HG03039 (cell line): ENCODE measurements around the gene TRAM2.

Source experiments
- ATAC-seq: cut with Tn5 transposase; IDR thresholded peaks from one replicate; pipeline ENCODE4 v1.9.1; 2021; ENCODE audit warnings: mild to moderate bottlenecking, moderate library complexity; ENCODE audit not compliant: unreplicated experiment

TRAM2 gene

DNA sequence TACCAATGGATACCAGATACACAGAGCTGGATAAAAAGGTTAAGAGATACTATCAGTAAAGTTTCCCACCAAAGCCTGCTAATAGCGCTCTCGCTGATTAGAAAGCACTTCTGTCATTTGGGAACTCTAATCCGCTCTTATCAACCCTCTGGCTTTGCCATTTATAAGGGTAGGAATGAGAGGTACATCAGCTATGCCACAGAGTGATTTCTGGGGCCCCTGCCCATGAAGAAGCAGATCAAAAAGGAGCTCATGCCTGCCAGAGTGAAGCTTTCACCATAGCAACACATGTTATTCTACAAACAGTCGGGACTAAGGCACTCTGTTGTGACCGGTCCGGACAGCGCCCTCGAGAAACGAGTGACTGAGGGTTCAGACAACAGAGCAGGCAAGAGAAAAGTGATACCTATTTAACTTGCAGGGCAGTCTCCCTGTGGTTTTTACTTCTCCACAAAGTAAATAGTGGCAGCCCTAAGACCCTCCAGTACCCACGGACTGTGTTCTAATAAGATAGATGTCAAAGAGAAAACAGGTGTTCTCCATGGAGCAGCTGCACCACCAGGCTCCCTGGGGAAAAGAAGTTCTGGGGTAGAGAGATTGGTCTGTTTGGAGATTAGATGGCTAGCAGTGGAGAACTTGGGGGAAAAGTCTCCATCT, 5.6 kb downstream of the TRAM2 start:
- ATAC-seq, result no peak

- ATAC-seq, result no peak
These were observed 6.6 kb downstream of the TRAM2 start for GRCh38 chr6:52570291-52570700.

- ATAC-seq, result no peak
These were observed 8.5 kb downstream of the TRAM2 start for GRCh38 chr6:52568320-52568719.

GRCh38 chr6:52566853-52567279, 10.0 kb downstream of the TRAM2 start:
- no peak for ATAC-seq

GRCh38 chr6:52566201-52566600, 10.7 kb downstream of the TRAM2 start:
- peak; percentile 55 for ATAC-seq

- no peak for ATAC-seq
These were observed 12.0 kb downstream of the TRAM2 start for GRCh38 chr6:52564856-52565255.

DNA sequence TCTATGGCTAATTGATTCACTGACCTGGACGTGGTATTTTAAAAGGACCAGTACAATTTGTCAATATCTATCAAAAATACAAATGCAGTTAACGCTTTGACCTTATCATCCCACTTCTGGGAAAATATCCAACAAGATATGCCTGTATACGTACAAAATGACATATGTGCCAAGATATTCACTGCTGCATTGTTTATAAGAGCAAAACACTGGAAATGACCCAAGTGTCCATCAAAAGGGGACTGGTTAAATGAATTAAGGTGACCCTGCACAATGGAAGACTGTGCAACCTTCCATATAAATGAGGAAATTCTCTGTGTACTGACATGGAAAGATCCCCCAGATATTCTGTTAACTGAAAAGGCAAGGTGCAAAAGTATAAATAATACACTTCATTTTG, 13.9 kb downstream of the TRAM2 start:
- ATAC-seq, result no peak

DNA sequence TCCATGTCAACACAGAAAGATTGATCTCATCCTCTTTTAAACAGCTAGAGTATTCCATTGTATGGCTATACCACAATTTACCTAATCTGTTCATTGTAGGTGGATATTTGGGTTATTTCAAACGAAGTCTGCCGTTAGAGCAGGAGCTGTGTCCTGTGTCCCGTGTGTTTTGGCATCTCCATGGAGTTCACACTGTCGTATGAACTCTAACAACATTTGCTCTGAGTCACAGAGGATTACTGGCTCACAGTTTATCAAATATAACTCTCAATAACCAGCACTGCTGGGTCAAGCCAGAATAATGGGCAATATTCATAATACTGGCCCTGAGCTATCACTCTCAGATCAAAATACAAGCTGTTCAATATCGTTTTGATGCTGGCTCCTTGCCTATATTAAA, 16.4 kb downstream of the TRAM2 start:
- no peak for ATAC-seq

DNA sequence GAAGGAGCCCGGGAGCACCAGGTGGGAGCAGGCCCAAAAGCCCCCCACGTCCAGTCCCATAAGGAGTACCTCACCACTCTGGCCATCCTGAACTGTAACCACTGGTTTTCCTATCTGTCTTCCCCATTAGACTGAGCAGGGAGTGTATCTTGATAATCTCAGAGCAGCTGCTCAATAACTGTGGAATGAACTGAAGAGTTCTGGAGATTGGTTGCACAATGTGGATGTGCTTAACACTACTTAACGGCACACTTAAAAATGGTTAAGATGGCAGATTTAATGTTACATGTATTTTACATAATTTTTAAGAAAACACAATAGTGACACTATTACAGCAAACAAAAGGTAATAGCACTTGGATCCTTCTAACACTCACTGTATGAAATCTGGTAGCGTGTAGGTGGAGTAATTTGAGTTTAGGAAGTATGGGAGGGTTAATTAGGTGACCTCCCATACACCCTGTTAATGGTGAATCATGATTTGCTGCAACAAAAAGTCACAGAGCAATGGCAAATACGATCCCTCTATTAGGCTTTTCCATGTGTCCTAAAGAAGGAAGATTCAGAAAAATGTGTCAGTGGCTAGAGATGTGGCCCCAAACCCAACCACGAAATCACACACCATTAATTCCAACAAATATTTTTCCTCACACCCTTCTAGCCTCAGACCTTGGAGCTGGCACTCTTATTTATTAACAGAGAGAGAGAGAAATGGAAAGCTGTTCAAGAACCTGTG, 18.4 kb downstream of the TRAM2 start:
- ATAC-seq, result no peak

DNA sequence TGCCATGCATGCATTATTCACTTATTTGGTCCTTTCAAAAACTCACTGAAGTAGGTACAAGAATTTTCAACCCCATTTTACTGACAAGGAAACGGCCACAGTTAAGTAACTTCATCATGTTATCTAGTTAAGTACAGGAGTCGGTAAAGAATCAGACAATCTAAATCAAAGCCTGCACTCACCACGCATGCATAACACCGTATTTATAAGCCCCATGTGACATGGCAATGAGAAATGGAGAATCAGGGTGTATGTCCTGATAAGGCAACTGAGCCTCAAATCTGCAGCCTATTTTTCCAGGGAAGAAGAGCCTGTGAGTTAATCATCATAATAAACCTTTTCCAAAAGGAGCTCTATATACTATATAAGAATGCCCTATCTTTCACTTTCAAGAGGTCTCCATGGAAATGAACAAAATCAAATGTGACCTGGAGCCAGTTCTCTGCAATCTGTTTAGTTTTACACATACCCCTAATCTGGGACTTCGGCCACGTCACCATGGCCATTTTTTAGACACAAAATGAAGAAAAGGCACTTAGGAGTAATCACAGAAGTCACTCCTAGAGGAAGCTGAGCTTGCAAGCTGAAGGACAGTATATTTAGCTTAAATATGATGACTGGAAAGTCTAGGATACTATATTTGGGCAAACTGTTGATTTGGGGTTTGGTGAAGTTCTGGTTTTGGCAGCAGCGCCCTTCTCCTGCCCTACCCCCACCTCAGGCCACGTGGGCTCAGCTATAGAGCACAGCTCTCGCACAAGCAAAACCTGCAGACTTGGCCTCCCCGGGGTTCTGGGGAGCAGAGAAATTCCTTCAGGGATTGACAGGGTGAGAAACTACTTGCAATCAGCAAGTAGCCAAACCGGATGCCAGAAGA, 19.2 kb downstream of the TRAM2 start:
- no peak for ATAC-seq

DNA sequence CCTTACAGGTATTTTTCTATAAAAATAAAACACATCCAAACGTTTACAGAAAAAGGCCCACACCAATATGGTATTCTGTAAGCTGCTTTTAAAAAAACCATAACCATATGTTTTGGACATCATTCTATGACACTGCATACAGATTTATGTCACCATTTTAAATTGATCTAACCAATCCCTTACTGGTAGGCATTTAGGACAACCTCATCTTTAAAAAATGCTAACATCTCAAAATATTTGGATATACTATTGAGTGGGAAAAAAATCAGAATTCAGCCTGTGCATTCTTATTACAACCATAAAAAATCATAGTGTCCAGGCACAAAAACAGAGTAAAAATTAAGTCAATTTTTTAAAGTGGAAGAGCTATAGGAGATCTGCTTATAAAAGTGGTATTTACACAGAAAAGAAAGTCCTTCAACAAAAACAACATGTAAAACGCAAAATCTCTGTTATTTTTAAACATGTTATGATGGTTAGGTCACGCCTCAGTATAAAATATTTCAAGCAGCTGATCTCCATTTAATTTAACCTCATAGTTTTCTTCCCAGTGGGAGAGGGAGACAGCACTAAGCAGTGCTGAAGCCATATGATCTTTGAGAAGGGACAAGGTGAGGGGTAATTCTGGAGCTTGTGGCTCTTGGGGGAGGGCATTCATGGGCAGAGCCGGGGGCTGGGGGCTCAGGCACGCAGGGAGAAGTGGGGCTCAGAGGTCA, 21.2 kb downstream of the TRAM2 start:
- no peak for ATAC-seq

GRCh38 chr6:52554684-52555280, 22.1 kb downstream of the TRAM2 start:
- no peak for ATAC-seq

DNA sequence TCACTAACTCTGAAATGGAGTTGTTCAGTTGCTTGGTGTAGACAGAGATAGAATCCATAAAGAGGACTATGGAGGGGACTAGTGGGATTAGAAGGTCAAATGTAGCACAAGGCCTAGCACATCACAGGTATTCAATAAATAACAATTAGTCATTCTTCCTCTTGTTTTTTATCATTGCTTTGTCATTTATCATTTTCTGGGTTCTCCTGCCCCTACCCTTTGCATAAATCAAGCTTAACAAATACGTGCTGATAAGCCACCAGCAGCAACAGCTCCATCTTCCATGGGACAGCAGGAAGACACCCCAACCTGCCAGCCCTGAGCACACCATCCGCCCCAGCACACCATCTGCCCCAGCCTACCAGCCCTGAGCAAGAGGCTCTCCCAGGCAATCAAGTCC, 23.1 kb downstream of the TRAM2 start:
- ATAC-seq, result no peak

DNA sequence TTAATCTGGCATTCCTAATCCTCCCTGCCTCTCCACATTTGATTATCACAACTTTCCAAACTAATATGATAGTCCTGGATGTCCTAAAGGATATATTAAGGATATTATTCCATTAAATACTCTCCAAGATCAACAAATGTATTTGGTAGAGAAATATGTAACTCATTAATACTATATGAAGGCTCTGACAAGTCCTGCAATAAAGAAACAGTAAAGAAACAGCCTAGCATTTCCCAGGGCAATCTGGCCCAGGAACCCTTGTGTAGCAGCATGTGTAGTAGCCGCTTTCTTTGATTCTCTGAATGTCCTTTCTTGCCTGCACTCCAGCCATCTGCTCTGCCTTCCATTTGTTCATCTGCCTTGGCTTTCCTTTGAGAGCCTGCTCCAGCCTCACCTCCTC, 23.7 kb downstream of the TRAM2 start:
- ATAC-seq, result no peak

- peak; percentile 90 for ATAC-seq
These were observed 24.6 kb downstream of the TRAM2 start for GRCh38 chr6:52552278-52552643.

DNA sequence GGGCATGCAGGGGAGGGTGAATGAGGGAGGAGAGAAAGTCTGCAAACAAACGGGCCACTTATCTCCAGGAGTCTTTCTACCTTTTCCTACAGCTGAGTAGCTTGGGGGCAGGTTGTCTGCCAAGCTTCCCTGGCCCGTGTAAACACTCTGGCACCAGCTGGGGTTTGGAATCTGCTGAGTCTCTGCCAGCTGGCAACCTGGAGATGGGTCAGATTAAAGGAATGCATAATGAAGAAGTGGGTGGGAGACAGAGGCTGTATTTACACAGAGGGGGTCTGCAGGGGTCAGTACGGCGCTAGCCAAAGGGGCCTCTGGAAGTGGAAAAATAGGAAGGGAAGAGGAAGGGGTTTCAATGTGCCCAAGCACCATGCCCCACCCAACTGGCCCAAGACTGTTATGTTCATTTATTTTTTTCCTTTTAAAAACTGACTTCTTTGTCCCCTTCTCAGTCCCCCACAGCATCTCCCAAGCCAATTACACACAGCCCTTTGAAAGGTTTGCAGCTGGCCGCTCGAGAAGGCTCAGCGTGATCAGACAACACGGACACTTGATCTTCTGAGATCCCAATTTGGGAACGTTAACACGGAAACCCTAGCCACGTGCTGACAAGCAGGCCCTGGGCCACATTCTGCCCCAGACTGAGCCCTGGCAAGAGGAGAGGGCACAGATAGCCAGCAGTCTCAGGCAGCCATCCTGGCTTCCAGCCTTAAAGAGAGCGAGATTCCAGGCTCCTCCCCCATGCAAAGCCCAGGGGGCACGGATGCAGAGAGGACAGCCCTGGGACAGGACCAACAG, 25.2 kb downstream of the TRAM2 start:
- no peak for ATAC-seq

GRCh38 chr6:52550870-52551269, 26.0 kb downstream of the TRAM2 start:
- no peak for ATAC-seq

DNA sequence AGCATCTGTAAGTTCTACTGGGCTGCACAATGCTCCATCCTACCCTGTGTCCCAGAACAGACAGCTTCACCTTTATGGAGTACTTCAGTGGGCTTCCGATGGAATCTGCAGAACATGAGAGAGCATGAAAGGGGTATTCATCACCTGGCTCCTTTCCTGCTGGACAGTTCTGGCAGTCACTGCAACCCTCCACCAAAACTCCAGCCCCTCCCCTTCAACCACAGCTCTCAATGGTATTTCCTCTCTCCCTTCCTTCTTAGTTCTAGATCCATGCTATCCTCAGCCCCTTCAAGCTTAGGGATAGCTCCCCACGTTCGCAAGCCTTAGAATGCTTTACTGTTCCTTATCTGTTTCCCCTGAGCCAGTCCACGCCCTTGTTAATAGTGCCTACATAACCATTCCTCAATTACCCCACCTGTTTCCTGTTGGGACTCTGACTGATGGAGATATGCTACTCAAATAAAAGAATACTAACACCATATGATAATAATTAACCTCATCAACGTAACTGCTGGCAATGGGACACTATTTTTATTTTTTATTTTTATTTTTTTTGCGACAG, 26.8 kb downstream of the TRAM2 start:
- ATAC-seq, result no peak

DNA sequence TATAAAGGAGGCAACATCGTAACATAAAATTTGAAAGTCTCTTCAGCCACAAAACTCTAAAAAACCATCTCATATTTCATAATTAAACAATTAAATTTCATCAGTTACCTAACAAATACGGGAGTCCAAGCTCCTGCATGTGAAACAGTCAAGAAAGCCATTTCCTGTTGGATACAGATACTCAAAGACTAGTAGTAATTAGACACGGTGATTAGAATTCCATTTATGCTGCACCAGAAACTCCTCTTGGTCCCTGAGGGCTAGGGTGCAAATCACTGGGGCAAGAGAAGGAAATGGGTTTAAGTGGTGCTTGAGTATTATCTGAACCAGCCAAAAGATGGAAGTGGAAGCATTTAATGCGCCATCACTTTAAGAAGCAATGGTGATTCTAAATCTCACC, 27.4 kb downstream of the TRAM2 start:
- no peak for ATAC-seq

DNA sequence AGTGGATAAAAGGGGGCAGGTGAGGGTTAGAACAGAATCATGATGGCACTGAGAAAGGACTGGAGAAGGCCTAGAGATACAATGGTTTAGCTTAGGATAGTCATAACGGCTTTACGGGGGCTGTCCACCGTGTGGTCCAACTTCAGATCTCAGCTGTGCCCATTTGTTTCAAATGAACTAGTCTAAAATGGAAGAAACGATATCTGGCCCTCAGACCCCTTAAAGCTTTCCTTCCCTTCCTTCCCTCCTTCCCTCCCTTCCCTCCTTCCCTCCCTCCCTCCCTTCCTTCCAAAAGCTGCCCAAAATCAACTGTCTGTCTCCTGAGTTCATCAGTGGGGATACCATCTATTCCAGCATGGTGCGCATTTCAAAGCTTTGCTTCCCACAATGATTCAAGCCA, 27.9 kb downstream of the TRAM2 start:
- ATAC-seq, result no peak
